Heart left ventricle (tissue), 16 donors: Measurements from ENCODE around the gene CYBRD1. TPM values are rescaled to one million over a fixed set of nuclear protein-coding genes. Genes with fewer than 3 reads are reported as not detected.

Experiments
- ATAC-seq, 4 donors: fragments of 200-7000 bp; cut with Tn5 transposase; one replicate each; pipeline ENCODE4 v1.9.1; 2020 to 2022; ENCODE audit warnings: moderate library complexity in 4 of 4, mild to moderate bottlenecking in 3 of 4, moderate number of reproducible peaks in 1 of 4
- DNase-seq, 5 donors: peaks; one replicate each; pipeline ENCODE4 v3.0.0-alpha.2; 2020
- H3K27ac ChIP-seq, 12 donors: fragments of 200-600 bp; sonication (generic) in 4 of 12; one replicate each; pipeline versions ENCODE4 v1.5.0 to v1.8.0; 2016 to 2022; ENCODE audit warnings: mild to moderate bottlenecking in 2 of 12
- H3K27me3 ChIP-seq, 9 donors: fragments of 200-600 bp; sonication (generic) in 2 of 9; one replicate each; pipeline versions ENCODE4 v1.5.1 to v1.8.0; 2016 to 2022; ENCODE audit warnings: mild to moderate bottlenecking in 3 of 9
- H3K36me3 ChIP-seq, 9 donors: fragments of 200-600 bp; sonication (generic) in 2 of 9; one replicate each; pipeline versions ENCODE4 v1.5.0 to v1.8.0; 2018 to 2022; ENCODE audit warnings: mild to moderate bottlenecking in 2 of 9
- H3K4me1 ChIP-seq, 12 donors: fragments of 200-600 bp; sonication (generic) in 4 of 12; one replicate each; pipeline versions ENCODE4 v1.5.0 to v1.8.0; 2016 to 2022; ENCODE audit warnings: mild to moderate bottlenecking in 3 of 12
- H3K4me3 ChIP-seq, 12 donors: fragments of 200-600 bp; sonication (generic) in 4 of 12; one replicate each; pipeline versions ENCODE4 v1.5.0 to v1.8.0; 2017 to 2022; ENCODE audit warnings: mild to moderate bottlenecking in 9 of 12, moderate library complexity in 4 of 12
- H3K9me3 ChIP-seq, 12 donors: fragments of 200-600 bp; sonication (generic) in 4 of 12; one replicate each; pipeline versions ENCODE4 v1.5.0 to v1.8.0; 2016 to 2022; ENCODE audit warnings: mild to moderate bottlenecking in 1 of 12
- POLR2A ChIP-seq, 2 donors: fragments of 450-650 bp; IDR thresholded peaks; one replicate each; pipeline ENCODE4 v1.6.1; 2017; ENCODE audit warnings: antibody characterized with exemption in 2 of 2, mild to moderate bottlenecking in 2 of 2, moderate library complexity in 2 of 2
- WGBS, 4 donors: extraction: QIAGEN DNeasy Blood & Tissue Kit in 2 of 4; methylation state at CpG; one replicate each; pipeline versions ENCODE4 v1.1.5 to v1.1.7; 2013 to 2018; 5-methylcytosine and 5-hydroxymethylcytosine counted together
- intact Hi-C, 10 donors: fragments of 100-400 bp; cut with DNase I; formaldehyde crosslinking; loops; one replicate each; pipeline versions ENCODE4 v1.11.1 to v1.14.2; 2022
- polyA plus RNA-seq, 2 donors: library from polyadenylated mRNA; stranded (reverse); fragments of 200-250 nt; gene quantifications; one replicate each; pipeline ENCODE4 v1.2.3, GENCODE V29; 2013
- total RNA-seq, 9 donors: library from RNA; depleted of rRNA in 2 of 9; stranded (reverse); fragments of >200 nt in 2 of 9; fragmentation: NEBNext Ultra II Directional in 3 of 9; extraction: Animal tissue kit (Norgen Biotek cat#: 25700) in 3 of 9; gene quantifications; one replicate each; pipeline versions ENCODE4 v1.1.0 to v1.2.4, GENCODE V29; 2016 to 2023
- TF ChIP-seq, protein P1 (sequence below), 12 donors: fragments of 200-600 bp; sonication (generic) in 4 of 12; IDR thresholded peaks; one replicate each; pipeline versions ENCODE4 v1.5.0 to v1.8.0; 2018 to 2022; ENCODE audit warnings: antibody characterized with exemption in 12 of 12, mild to moderate bottlenecking in 5 of 12
- donor health status: ischemic (EF 13 %, LVEDD 7.1; RV severe dilation, severe dysfunction).
- donor health status: healthy with polysubstance abuse.
- donor health status: DM: no; HTN: yes; CAD: no.
- donor health status: DM: no; HTN: no; CAD: no.
- donor health status: ischemic (EF 25% LVEDD 6.9; RV normal size, moderate dysfunction).
- donor health status: ischemic (EF 25% LVEDD 5.7; RV mildly dilated, moderate dysfunction).
- donor health status: healthy.
- donor health status: DM: yes; HTN: yes; CAD: no.
- donor health status: ischemic (EF 35%, LVEDD 5.7; RV mildly dilated, moderate dysfunction).
- donor health status: nonischemic (EF 11% LVEDD 7.7; RV severe dilation, severe dysfunction).
- donor health status: DM: yes; HTN: yes; CAD: no.
- donor health status: PGD.
- donor health status: ischemic (EF 29% LVEDD 5.4; RV normal size, mild dysfunction).
- donor health status: nonischemic (EF 23%, LVEDD 6.1; RV moderate dilation, normal function).

The CYBRD1 gene
- total and polyA plus RNA-seq, 11 donors = 19.3 to 138 (median 47.9) TPM

DNA sequence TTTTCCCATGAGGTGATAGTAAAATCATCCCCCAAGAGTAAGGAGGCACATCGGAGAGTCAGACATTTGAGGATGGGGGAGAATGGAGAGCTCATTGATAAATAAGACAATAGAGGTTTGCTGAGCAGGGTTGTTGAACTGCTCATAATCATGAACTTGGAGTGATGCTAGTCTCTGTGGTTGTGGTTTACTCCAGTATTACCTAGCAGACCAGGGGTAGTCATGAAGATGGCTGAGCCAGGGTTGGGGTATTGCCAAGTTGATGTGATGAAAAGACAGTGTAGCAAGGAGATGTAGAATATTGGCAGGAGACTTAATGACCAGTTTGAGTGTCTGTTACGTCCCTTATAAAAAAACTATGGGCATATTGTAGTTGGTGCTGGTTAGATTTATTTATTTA is 25.4 kb downstream of the CYBRD1 start:
- Histone ChIP-seq H3K4me1 (no peaks in the 10 kb centered on the region), H3K36me3 (peaks cover 0 to 54% (median 23%) of the 10 kb centered on the region in 9 donors), H3K27ac (no peak overlapping the region), H3K4me3 (no peak overlapping the region), H3K9me3 (no peaks in the 10 kb centered on the region), H3K27me3 (no peaks in the 10 kb centered on the region)
- intact Hi-C loops = no loop called here
- ATAC-seq (no peak), DNase-seq (no peak)
- 90 to 93% (median 91%) methylated on average over 2 of the region's 2 CpGs for WGBS, 4 donors
- TF ChIP-seq POLR2A (IDR thresholded peaks at IDR 0.05) = no peak
- TF ChIP-seq, protein P1, sequence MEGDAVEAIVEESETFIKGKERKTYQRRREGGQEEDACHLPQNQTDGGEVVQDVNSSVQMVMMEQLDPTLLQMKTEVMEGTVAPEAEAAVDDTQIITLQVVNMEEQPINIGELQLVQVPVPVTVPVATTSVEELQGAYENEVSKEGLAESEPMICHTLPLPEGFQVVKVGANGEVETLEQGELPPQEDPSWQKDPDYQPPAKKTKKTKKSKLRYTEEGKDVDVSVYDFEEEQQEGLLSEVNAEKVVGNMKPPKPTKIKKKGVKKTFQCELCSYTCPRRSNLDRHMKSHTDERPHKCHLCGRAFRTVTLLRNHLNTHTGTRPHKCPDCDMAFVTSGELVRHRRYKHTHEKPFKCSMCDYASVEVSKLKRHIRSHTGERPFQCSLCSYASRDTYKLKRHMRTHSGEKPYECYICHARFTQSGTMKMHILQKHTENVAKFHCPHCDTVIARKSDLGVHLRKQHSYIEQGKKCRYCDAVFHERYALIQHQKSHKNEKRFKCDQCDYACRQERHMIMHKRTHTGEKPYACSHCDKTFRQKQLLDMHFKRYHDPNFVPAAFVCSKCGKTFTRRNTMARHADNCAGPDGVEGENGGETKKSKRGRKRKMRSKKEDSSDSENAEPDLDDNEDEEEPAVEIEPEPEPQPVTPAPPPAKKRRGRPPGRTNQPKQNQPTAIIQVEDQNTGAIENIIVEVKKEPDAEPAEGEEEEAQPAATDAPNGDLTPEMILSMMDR (IDR thresholded peaks at IDR 0.05) = no peak

DNA sequence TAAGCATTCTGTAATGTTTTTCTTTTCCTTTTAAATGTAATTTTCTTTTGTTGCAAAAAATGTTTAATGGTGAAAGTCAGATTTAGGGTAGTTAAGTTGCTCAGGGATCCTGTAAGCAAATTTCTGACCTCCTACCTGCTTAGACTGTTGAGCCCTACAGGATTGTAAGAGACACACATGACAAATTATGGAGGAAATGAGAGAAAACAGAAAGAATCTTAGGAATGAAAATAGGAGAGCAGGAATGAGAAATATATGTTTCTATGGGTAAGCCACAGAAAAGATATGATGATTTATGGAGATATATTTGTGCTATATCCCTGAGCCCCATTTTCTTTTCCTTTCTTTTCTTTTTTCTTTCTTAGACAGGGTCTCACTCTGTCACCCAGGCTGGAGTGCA is 28.3 kb downstream of the CYBRD1 start:
- no peaks in the 10 kb centered on the region for H3K27me3 ChIP-seq
- DNase-seq = no peak
- no peak for ATAC-seq
- H3K36me3 ChIP-seq = peaks cover 0 to 60% (median 43%) of the 10 kb centered on the region in 9 donors
- no peak for TF ChIP-seq POLR2A (IDR thresholded peaks at IDR 0.05)
- TF ChIP-seq, protein P1 (IDR thresholded peaks at IDR 0.05) = no peak
- H3K9me3 ChIP-seq = no peaks in the 10 kb centered on the region
- intact Hi-C loops = no loop called here
- no peak overlapping the region for H3K27ac ChIP-seq
- no peak overlapping the region for H3K4me3 ChIP-seq
- no peaks in the 10 kb centered on the region for H3K4me1 ChIP-seq

DNA sequence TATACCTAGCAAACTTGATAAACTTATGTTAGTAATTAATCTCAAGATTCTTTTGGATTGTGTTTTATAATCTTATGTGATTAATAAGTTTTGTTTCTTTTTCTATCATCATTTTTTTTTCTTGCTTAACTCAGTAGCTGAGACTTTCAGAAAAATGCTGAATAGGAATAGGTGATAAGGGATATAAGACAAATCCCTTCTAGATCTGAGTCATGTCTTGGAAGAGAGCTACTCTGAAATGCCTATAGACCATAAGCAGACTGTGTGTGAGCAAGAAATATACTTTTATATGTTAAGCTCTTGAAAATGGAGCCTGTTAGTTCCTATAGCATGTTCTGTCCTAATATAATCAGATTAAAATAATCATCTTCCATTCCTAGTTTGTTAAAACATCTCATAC is 29.6 kb downstream of the CYBRD1 start:
- ATAC-seq = no peak
- H3K27ac ChIP-seq = no peak overlapping the region
- intact Hi-C loops = no loop called here
- H3K4me1 ChIP-seq = no peaks in the 10 kb centered on the region
- H3K27me3 ChIP-seq = no peaks in the 10 kb centered on the region
- DNase-seq = no peak
- no peaks in the 10 kb centered on the region for H3K9me3 ChIP-seq
- peaks cover 0 to 65% (median 47%) of the 10 kb centered on the region in 9 donors for H3K36me3 ChIP-seq
- TF ChIP-seq POLR2A (IDR thresholded peaks at IDR 0.05) = no peak
- TF ChIP-seq, protein P1 (IDR thresholded peaks at IDR 0.05) = no peak
- no peak overlapping the region for H3K4me3 ChIP-seq

DNA sequence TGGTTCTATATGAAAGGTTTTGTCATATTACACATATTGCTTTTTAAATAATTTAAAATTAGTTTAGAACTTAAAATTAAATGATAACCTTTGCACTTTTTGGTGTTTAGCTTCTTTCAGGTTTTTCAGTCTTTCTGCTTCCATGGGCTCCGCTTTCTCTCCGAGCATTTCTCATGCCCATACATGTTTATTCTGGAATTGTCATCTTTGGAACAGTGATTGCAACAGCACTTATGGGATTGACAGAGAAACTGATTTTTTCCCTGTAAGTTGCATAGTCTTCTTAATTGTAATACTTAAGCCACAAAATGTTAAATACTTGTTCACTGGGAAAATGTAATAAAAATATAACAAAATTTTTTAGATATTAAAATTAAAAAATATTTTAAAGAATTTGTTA is 31.0 kb downstream of the CYBRD1 start:
- Histone ChIP-seq H3K4me3 (no peak overlapping the region), H3K36me3 (peaks cover 0 to 72% (median 55%) of the 10 kb centered on the region in 9 donors), H3K4me1 (no peaks in the 10 kb centered on the region), H3K27me3 (no peaks in the 10 kb centered on the region), H3K9me3 (no peaks in the 10 kb centered on the region), H3K27ac (no peak overlapping the region)
- intact Hi-C loops = no loop called here
- ATAC-seq (no peak), DNase-seq (no peak)
- TF ChIP-seq POLR2A (IDR thresholded peaks at IDR 0.05) = no peak
- TF ChIP-seq, protein P1 (IDR thresholded peaks at IDR 0.05) = no peak
- WGBS, 4 donors = 94 to 100% (median 97%) methylated on average over 2 of the region's 2 CpGs
